Measurements from ENCODE around the gene HDGF.

HDGF gene

GRCh38 chr1:156697481-156697880, 54.0 kb downstream of the HDGF start:
- no peak overlapping the region for H3K4me2 ChIP-seq (ENCODE audit: low read length)
- H3F3A ChIP-seq (ENCODE audit: control insufficient read depth, insufficient read depth): no peaks in the 10 kb centered on the region

DNA sequence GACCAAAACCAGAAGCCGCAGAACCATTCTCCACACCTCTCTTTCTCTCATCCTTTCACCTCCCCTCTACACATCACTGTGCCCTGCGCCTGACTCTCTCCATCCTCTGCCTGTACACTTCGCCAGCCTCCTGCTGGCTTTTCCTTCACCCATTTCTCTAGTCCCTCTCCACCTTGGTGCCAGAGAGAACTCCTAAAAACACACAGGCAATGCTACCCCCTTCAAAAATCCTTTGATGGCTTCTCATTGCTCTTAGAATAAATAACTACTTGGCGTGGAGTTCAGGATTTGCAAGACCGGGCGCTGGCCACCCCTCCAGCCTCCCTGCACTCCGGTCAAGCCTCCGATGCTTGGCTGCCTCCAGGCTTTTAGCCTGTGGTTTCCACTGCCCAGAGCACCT, 54.7 kb downstream of the HDGF start:
- H3K9me2 ChIP-seq (replicated peaks; ENCODE audit: control insufficient read depth, low read length): no peaks in the 10 kb centered on the region
- no peak overlapping the region for H3K4me3 ChIP-seq (ENCODE audit: low read length)
- H3K27me3 ChIP-seq (ENCODE audit: control insufficient read depth, low read length): peaks cover 42% of the 10 kb centered on the region
- no peak overlapping the region for H3K4me2 ChIP-seq (ENCODE audit: low read length)
- no peak overlapping the region for H3K27ac ChIP-seq (ENCODE audit: low read depth, low read length)
- no peaks in the 10 kb centered on the region for H3K36me3 ChIP-seq (ENCODE audit: control insufficient read depth, low read length)
- peaks cover 18% of the 10 kb centered on the region for H3K4me1 ChIP-seq (ENCODE audit: control insufficient read depth, low read length)
- no peaks in the 10 kb centered on the region for H3F3A ChIP-seq (ENCODE audit: control insufficient read depth, insufficient read depth)
- H3K79me2 ChIP-seq (ENCODE audit: control insufficient read depth, low read length): no peaks in the 10 kb centered on the region
- H4K20me1 ChIP-seq (ENCODE audit: control insufficient read depth, insufficient read depth, low read depth, low read length): no peaks in the 10 kb centered on the region
- H3K9me3 ChIP-seq (ENCODE audit: control insufficient read depth, insufficient read depth, low read length): no peaks in the 10 kb centered on the region
- no peak for TF ChIP-seq EZH2phosphoT487 (IDR thresholded peaks at IDR 0.05; ENCODE audit: borderline replicate concordance, low read length)
- TF ChIP-seq CTCF (IDR thresholded peaks at IDR 0.05; ENCODE audit: low read depth, low read length, poor library complexity, severe bottlenecking): no peak

More at GRCh38 chr1:156697481-156697880, 54.0 kb downstream of the HDGF start:
- Histone ChIP-seq H3K27me3 (ENCODE audit: control insufficient read depth, low read length) (peaks cover 35% of the 10 kb centered on the region), H4K20me1 (ENCODE audit: control insufficient read depth, insufficient read depth, low read depth, low read length) (no peaks in the 10 kb centered on the region), H3K9me2 (replicated peaks; ENCODE audit: control insufficient read depth, low read length) (no peaks in the 10 kb centered on the region), H3K27ac (ENCODE audit: low read depth, low read length) (no peak overlapping the region), H3K4me3 (ENCODE audit: low read length) (no peak overlapping the region), H3K4me1 (ENCODE audit: control insufficient read depth, low read length) (peaks cover 12% of the 10 kb centered on the region), H3K9me3 (ENCODE audit: control insufficient read depth, insufficient read depth, low read length) (no peaks in the 10 kb centered on the region), H3K36me3 (ENCODE audit: control insufficient read depth, low read length) (no peaks in the 10 kb centered on the region), H3K79me2 (ENCODE audit: control insufficient read depth, low read length) (no peaks in the 10 kb centered on the region)
- no peak for TF ChIP-seq EZH2phosphoT487 (IDR thresholded peaks at IDR 0.05; ENCODE audit: borderline replicate concordance, low read length)
- TF ChIP-seq CTCF (IDR thresholded peaks at IDR 0.05; ENCODE audit: low read depth, low read length, poor library complexity, severe bottlenecking): no peak

DNA sequence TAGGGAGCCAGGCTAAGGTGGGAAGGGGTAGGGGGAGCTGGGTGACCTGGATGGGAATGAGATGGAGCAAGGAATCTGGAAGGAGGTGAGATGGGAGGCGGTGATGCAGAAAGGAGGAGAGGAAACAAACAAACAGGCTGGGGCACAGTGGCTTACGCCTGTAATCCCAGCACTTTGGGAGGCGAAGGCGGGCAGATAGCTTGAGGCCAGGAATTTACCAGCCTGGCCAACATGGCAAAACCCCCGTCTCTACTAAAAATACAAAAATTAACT, 56.8 kb downstream of the HDGF start:
- Histone ChIP-seq H3K79me2 (ENCODE audit: control insufficient read depth, low read length) (no peaks in the 10 kb centered on the region), H3K9me2 (replicated peaks; ENCODE audit: control insufficient read depth, low read length) (no peaks in the 10 kb centered on the region), H3K4me2 (ENCODE audit: low read length) (no peak overlapping the region), H3K4me1 (ENCODE audit: control insufficient read depth, low read length) (peaks cover 18% of the 10 kb centered on the region), H3K27ac (ENCODE audit: low read depth, low read length) (no peak overlapping the region), H3K36me3 (ENCODE audit: control insufficient read depth, low read length) (no peaks in the 10 kb centered on the region), H4K20me1 (ENCODE audit: control insufficient read depth, insufficient read depth, low read depth, low read length) (no peaks in the 10 kb centered on the region), H3K9me3 (ENCODE audit: control insufficient read depth, insufficient read depth, low read length) (no peaks in the 10 kb centered on the region), H3K27me3 (ENCODE audit: control insufficient read depth, low read length) (peaks cover 55% of the 10 kb centered on the region), H3F3A (ENCODE audit: control insufficient read depth, insufficient read depth) (no peaks in the 10 kb centered on the region), H3K4me3 (ENCODE audit: low read length) (no peak overlapping the region)
- TF ChIP-seq CTCF (IDR thresholded peaks at IDR 0.05; ENCODE audit: low read depth, low read length, poor library complexity, severe bottlenecking) (no peak), EZH2phosphoT487 (IDR thresholded peaks at IDR 0.05; ENCODE audit: borderline replicate concordance, low read length) (no peak)
